Measurements from ENCODE around the gene LY6G6F. TPM values are rescaled to one million over a fixed set of nuclear protein-coding genes. Genes with fewer than 3 reads are reported as not detected.

Gene LY6G6F
- total and polyA plus RNA-seq, 2 of the 13 experiments (the other 11 are each of a cell fraction or from before 2014, with no cell fraction given) = not detected

- TF ChIP-seq GLI4 (CRISPR knock-in tag; IDR thresholded peaks at IDR 0.05; ENCODE audit: borderline replicate concordance) = no peak
- no peak; the same call in 1 of the 2 replicates for TF ChIP-seq SP4 (CRISPR knock-in tag; IDR thresholded peaks at IDR 0.05)
- no peak for TF ChIP-seq ZNF484 (CRISPR knock-in tag; IDR thresholded peaks at IDR 0.05; ENCODE audit: borderline replicate concordance, low read depth)
- TF ChIP-seq MZF1 (CRISPR knock-in tag; IDR thresholded peaks at IDR 0.05; ENCODE audit: borderline replicate concordance) = no peak
- TF ChIP-seq HDAC6 (IDR thresholded peaks at IDR 0.05; ENCODE audit: low read depth, low read length) = no peak
- peak; percentile 8 for TF ChIP-seq ZNF407 (CRISPR knock-in tag; IDR thresholded peaks at IDR 0.05; ENCODE audit: not compliant biosample characterization)
- 0 out of 2 replicates have a peak, but pooled peaks have one; percentile 21 for TF ChIP-seq KDM3A (CRISPR knock-in tag; IDR thresholded peaks at IDR 0.05; ENCODE audit: low read depth)
- no peak for TF ChIP-seq ZEB1 (IDR thresholded peaks at IDR 0.05; ENCODE audit: insufficient replicate concordance, low read depth)
- TF ChIP-seq LRRFIP1 (CRISPR knock-in tag; conservative IDR thresholded peaks at IDR 0.05) = no peak; the same call in 1 of the 2 replicates
- no peak for TF ChIP-seq DNMT1 (CRISPR knock-in tag; IDR thresholded peaks at IDR 0.05)
- no peak for TF ChIP-seq ZNF468 (CRISPR knock-in tag; IDR thresholded peaks at IDR 0.05)
- TF ChIP-seq FUBP1 (CRISPR knock-in tag; IDR thresholded peaks at IDR 0.05; ENCODE audit: borderline replicate concordance) = no peak
- peak; percentile 96 for TF ChIP-seq HCFC1 (IDR thresholded peaks at IDR 0.05; ENCODE audit: low read depth, low read length)
- no peak for TF ChIP-seq ZNF556 (CRISPR knock-in tag; IDR thresholded peaks at IDR 0.05; ENCODE audit: borderline replicate concordance)
These were observed 40.9 kb upstream of the LY6G6F start, which contains the start of gene CSNK2B (continued) for GRCh38 chr6:31665501-31666336.
